Bronchial epithelial cell (primary cell): Measurements from ENCODE around the gene IL4I1. TPM values are rescaled to one million over a fixed set of nuclear protein-coding genes. Genes with fewer than 3 reads are reported as not detected.

Experiments used
- DNase-seq: peaks from one replicate; pipeline ENCODE4 v3.0.0-alpha.2; 2010; ENCODE audit warnings: low read depth
- FAIRE-seq: peaks from 2 replicates; lab custom pipeline; 2011; peaks lifted over from hg19 to GRCh38; lab: Jason Lieb, UNC
- H3K27me3 ChIP-seq: 2 replicates; pipeline ENCODE4 v1.5.1; 2011; ENCODE audit warnings: low read length; ENCODE audit not compliant: control insufficient read depth, insufficient read depth
- H3K36me3 ChIP-seq: 2 replicates; pipeline ENCODE4 v1.5.1; 2011; ENCODE audit warnings: low read length; ENCODE audit not compliant: control insufficient read depth, insufficient read depth
- H3K4me3 ChIP-seq: 2 replicates; pipeline ENCODE4 v1.5.1; 2011; ENCODE audit warnings: mild to moderate bottlenecking, low read depth, low read length, control low read depth
- total RNA-seq: library from RNA; depleted of rRNA; stranded (reverse); fragments of >200 nt; gene quantifications from 2 replicates; pipeline ENCODE4 v1.2.1, GENCODE V29; 2014
- TF ChIP-seq, protein P1 (sequence below): IDR thresholded peaks from 2 replicates; pipeline ENCODE4 v1.5.1; 2011; ENCODE audit warnings: mild to moderate bottlenecking, moderate library complexity, low read length, control low read depth, inconsistent platforms; ENCODE audit not compliant: insufficient read depth, severe bottlenecking

The IL4I1 gene
- total RNA-seq, 1 donor from 2014 or later = 0.26 TPM

DNA sequence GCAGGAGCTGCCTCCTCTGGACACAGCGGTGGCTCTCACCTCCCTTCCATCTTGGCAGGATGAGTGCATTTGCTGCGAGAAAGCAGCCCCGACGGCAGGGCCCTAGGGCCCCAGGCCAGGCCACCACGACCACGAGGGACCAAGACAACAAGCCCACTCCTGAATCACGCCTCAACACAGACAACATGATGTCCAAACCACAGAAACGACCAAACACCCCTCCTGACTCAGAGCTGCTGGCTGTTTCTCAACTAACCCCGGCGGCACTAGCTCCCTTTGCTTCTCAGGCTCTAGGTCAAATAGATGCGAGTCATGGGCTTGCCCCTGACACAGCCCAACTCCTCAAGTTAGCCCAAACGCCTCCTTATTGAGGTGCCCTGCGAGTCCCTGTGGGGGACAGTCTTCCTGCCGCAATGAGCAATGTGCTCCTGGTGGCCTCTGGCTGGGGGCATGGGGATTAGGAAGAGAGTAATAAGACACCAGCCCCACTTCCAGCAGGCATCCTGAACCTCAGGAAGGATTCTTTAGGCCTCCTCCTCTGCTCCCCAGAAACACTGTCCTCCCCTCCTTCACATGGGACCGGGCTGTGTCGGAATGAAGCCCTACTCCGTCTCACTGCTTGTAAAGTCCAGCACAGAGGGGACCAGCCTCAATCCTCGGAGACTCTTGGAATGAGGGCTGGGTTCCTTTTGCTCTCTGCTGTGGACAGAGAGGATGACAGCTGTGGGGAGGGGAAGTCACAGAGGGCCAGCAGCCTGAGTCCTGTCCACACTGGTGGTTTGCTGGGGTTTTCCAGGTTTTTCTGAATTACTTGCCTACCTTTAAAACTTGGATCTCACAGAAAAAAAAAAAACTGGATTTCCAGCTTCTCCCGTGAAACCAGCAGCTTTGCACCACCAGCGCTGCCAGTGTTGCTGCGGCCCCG is 25.4 kb upstream of the IL4I1 start:
- TF ChIP-seq, protein P1, sequence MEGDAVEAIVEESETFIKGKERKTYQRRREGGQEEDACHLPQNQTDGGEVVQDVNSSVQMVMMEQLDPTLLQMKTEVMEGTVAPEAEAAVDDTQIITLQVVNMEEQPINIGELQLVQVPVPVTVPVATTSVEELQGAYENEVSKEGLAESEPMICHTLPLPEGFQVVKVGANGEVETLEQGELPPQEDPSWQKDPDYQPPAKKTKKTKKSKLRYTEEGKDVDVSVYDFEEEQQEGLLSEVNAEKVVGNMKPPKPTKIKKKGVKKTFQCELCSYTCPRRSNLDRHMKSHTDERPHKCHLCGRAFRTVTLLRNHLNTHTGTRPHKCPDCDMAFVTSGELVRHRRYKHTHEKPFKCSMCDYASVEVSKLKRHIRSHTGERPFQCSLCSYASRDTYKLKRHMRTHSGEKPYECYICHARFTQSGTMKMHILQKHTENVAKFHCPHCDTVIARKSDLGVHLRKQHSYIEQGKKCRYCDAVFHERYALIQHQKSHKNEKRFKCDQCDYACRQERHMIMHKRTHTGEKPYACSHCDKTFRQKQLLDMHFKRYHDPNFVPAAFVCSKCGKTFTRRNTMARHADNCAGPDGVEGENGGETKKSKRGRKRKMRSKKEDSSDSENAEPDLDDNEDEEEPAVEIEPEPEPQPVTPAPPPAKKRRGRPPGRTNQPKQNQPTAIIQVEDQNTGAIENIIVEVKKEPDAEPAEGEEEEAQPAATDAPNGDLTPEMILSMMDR = no peak
- FAIRE-seq (no peak), DNase-seq (peak; percentile 53)
- Histone ChIP-seq H3K4me3 (no peak overlapping the region), H3K27me3 (no peaks in the 10 kb centered on the region), H3K36me3 (peaks cover 21% of the 10 kb centered on the region)

DNA sequence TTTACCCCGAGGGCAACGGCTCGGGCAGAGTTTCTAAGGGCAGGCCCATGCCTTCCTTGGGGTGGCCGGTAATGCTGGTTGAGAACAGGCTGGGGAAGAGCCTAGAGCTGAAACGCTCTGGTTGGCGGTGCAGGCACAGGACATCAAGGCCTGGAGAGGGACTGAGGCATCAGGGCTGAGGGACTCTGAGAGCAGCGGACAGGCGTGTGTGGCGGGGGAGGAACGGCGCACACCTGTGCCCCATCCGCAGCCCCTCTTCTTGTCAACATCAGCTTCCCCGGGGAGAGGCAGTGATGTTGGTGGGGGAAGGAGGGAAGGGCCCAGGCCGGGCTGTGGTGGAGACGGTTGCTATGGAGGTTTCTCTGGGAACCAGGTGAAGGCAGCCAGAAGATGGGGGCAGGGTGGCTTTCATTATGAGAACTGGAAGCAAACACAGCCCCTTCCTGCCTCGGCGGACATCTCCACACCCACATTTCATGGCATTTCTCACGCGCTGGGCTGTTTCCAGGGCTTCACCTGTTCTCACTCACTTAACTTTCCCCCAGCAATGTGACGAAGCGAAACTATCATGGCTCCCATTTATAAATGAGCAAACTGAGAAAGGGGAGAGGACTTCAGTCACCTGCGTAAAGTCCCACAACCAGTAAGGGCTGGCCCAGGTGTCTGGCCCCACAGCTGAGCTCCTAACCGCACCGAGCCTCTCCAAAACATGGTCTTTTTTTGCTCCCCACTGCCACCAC is 24.1 kb upstream of the IL4I1 start:
- H3K36me3 ChIP-seq = peaks cover 19% of the 10 kb centered on the region
- FAIRE-seq = no peak
- H3K4me3 ChIP-seq = no peak overlapping the region
- no peaks in the 10 kb centered on the region for H3K27me3 ChIP-seq
- no peak for DNase-seq
- TF ChIP-seq, protein P1 = no peak

DNA sequence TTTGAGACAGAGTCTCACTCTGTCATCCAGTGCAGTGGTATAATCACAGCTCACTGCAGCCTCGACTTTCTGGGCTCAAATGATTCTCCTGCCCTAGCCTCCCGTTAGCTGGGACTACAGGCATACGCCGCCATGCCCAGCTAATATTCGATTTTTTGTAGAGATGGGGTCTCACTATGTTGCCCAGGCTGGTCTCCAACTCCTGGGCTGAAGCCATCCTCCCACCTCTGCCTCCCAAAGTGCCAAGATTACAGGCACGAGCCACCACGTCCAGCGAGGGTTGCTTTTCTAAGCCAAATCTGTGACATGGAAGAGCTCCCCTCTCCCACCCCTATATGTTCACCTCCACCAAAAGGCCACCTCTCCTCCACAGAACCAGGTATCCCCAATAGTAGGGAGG is 21.4 kb upstream of the IL4I1 start:
- DNase-seq (no peak), FAIRE-seq (no peak)
- H3K4me3 ChIP-seq = no peak overlapping the region
- TF ChIP-seq, protein P1 = no peak
- H3K36me3 ChIP-seq = peaks cover 19% of the 10 kb centered on the region
- no peaks in the 10 kb centered on the region for H3K27me3 ChIP-seq

DNA sequence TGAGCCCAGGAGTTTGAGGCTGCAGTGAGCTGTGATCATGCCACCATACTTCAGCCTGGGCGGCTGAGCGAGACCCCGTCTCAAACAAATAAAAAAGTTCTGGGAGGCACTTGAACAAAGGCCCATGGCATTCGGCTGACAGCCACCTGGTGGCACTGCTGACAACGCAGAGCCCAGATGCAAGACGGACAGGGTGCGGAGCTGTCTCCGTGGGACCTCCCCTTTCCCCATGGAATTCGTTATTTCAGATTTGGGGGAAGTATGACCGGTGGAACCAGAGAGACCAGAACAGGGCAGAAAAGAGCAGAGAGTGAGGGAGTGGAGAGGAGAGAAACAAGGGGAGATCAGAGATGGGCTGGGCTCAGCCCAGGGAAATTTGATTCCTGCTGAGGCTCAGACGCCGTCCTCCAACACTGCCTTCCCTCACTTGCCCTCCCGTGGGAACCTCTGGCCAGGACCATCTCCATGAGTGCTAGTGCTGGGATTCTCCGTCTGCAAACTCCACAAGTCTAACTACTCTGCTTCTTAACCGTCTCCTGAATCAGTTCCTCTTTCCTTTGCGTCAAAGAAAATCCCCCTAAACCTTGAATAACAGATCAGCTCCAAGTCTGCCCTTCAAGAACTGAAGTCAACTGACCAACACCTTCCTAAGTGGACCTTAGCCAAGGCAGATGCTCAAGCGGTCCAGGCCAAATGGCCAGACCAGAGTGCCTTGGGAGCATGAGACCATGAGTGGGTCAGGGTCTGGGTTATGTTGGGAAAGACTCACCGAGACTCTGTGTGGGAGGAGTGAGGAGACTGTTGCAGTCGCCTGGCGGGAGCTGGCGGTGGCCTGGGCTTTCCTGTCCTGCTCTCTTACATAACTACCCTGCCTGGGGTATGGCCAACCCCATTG is 20.4 kb upstream of the IL4I1 start:
- DNase-seq = peak; percentile 20
- Histone ChIP-seq H3K27me3 (no peaks in the 10 kb centered on the region), H3K36me3 (peaks cover 20% of the 10 kb centered on the region), H3K4me3 (no peak overlapping the region)
- TF ChIP-seq, protein P1 = peak; percentile 64
- peak; percentile 28 for FAIRE-seq

DNA sequence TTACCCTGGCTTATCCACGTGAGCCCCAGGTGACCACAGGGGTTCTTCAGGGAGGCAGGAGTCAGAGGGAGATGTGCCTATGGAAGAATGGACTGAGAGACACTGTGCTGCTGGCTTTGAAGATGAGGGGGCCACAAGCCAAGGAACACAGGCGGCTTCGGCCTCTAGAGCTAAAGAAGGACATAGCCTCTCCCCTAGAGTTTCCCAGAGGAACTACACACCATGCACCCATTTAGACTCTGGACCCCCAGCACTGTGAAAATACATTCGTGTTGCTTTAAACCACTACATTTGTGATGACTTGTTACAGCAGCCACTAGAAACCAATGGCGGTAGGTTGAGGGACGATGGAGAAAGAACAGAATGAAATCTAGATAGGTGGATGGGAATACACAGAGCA is 18.6 kb upstream of the IL4I1 start:
- TF ChIP-seq, protein P1 = no peak
- DNase-seq (no peak), FAIRE-seq (no peak)
- no peaks in the 10 kb centered on the region for H3K27me3 ChIP-seq
- H3K36me3 ChIP-seq = peaks cover 17% of the 10 kb centered on the region
- no peak overlapping the region for H3K4me3 ChIP-seq
